ENCODE measurements around the gene LAGE3. TPM values are rescaled to one million over a fixed set of nuclear protein-coding genes. Genes with fewer than 3 reads are reported as not detected.

Gene LAGE3
- total and polyA plus RNA-seq, 2 of the 8 experiments (the other 6 are each of a cell fraction or from before 2014, with no cell fraction given): 44.5 to 102 TPM

DNA sequence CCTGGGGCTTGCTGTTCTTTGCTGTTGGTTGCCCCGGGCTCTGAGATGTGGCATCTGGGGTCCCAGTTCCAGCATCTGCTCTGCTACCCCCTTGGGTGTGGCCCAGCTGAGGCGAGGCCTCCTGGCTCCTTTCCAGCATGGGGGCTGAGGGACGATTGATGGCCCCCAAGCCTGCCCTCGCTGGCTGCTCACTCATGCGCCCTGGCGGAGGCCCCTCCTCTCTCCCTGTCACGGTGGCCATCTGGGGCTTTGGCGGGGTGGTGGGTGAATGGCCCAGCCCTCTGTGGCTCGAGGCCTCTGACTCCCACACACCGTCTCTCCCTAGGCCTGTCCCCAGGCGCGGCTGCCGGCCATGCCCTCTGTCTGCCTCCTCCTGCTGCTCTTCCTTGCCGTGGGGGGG lies 19.2 kb downstream of the LAGE3 start (continued):
- TF ChIP-seq, protein P1, sequence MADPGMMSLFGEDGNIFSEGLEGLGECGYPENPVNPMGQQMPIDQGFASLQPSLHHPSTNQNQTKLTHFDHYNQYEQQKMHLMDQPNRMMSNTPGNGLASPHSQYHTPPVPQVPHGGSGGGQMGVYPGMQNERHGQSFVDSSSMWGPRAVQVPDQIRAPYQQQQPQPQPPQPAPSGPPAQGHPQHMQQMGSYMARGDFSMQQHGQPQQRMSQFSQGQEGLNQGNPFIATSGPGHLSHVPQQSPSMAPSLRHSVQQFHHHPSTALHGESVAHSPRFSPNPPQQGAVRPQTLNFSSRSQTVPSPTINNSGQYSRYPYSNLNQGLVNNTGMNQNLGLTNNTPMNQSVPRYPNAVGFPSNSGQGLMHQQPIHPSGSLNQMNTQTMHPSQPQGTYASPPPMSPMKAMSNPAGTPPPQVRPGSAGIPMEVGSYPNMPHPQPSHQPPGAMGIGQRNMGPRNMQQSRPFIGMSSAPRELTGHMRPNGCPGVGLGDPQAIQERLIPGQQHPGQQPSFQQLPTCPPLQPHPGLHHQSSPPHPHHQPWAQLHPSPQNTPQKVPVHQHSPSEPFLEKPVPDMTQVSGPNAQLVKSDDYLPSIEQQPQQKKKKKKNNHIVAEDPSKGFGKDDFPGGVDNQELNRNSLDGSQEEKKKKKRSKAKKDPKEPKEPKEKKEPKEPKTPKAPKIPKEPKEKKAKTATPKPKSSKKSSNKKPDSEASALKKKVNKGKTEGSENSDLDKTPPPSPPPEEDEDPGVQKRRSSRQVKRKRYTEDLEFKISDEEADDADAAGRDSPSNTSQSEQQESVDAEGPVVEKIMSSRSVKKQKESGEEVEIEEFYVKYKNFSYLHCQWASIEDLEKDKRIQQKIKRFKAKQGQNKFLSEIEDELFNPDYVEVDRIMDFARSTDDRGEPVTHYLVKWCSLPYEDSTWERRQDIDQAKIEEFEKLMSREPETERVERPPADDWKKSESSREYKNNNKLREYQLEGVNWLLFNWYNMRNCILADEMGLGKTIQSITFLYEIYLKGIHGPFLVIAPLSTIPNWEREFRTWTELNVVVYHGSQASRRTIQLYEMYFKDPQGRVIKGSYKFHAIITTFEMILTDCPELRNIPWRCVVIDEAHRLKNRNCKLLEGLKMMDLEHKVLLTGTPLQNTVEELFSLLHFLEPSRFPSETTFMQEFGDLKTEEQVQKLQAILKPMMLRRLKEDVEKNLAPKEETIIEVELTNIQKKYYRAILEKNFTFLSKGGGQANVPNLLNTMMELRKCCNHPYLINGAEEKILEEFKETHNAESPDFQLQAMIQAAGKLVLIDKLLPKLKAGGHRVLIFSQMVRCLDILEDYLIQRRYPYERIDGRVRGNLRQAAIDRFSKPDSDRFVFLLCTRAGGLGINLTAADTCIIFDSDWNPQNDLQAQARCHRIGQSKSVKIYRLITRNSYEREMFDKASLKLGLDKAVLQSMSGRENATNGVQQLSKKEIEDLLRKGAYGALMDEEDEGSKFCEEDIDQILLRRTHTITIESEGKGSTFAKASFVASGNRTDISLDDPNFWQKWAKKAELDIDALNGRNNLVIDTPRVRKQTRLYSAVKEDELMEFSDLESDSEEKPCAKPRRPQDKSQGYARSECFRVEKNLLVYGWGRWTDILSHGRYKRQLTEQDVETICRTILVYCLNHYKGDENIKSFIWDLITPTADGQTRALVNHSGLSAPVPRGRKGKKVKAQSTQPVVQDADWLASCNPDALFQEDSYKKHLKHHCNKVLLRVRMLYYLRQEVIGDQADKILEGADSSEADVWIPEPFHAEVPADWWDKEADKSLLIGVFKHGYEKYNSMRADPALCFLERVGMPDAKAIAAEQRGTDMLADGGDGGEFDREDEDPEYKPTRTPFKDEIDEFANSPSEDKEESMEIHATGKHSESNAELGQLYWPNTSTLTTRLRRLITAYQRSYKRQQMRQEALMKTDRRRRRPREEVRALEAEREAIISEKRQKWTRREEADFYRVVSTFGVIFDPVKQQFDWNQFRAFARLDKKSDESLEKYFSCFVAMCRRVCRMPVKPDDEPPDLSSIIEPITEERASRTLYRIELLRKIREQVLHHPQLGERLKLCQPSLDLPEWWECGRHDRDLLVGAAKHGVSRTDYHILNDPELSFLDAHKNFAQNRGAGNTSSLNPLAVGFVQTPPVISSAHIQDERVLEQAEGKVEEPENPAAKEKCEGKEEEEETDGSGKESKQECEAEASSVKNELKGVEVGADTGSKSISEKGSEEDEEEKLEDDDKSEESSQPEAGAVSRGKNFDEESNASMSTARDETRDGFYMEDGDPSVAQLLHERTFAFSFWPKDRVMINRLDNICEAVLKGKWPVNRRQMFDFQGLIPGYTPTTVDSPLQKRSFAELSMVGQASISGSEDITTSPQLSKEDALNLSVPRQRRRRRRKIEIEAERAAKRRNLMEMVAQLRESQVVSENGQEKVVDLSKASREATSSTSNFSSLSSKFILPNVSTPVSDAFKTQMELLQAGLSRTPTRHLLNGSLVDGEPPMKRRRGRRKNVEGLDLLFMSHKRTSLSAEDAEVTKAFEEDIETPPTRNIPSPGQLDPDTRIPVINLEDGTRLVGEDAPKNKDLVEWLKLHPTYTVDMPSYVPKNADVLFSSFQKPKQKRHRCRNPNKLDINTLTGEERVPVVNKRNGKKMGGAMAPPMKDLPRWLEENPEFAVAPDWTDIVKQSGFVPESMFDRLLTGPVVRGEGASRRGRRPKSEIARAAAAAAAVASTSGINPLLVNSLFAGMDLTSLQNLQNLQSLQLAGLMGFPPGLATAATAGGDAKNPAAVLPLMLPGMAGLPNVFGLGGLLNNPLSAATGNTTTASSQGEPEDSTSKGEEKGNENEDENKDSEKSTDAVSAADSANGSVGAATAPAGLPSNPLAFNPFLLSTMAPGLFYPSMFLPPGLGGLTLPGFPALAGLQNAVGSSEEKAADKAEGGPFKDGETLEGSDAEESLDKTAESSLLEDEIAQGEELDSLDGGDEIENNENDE (IDR thresholded peaks at IDR 0.05; ENCODE audit: insufficient replicate concordance, low read length): no peak
- no peak for TF ChIP-seq SP1 (IDR thresholded peaks at IDR 0.05; ENCODE audit: low read depth, low read length)
- TF ChIP-seq CHD2 (IDR thresholded peaks at IDR 0.05; ENCODE audit: low read length): no peak
- no peak for TF ChIP-seq YY1 (IDR thresholded peaks at IDR 0.05; ENCODE audit: low read depth, low read length)
- TF ChIP-seq NANOG (IDR thresholded peaks at IDR 0.05; ENCODE audit: insufficient read depth, low read depth, low read length, poor library complexity, severe bottlenecking): no peak
- TF ChIP-seq, protein P2, sequence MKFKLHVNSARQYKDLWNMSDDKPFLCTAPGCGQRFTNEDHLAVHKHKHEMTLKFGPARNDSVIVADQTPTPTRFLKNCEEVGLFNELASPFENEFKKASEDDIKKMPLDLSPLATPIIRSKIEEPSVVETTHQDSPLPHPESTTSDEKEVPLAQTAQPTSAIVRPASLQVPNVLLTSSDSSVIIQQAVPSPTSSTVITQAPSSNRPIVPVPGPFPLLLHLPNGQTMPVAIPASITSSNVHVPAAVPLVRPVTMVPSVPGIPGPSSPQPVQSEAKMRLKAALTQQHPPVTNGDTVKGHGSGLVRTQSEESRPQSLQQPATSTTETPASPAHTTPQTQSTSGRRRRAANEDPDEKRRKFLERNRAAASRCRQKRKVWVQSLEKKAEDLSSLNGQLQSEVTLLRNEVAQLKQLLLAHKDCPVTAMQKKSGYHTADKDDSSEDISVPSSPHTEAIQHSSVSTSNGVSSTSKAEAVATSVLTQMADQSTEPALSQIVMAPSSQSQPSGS (IDR thresholded peaks at IDR 0.05; ENCODE audit: low read length): no peak
- TF ChIP-seq CBX8 (IDR thresholded peaks at IDR 0.05; ENCODE audit: borderline replicate concordance, low read depth, low read length): no peak
- no peak for TF ChIP-seq KDM1A (IDR thresholded peaks at IDR 0.05; ENCODE audit: borderline replicate concordance, low read length)
- TF ChIP-seq SRF (IDR thresholded peaks at IDR 0.05; ENCODE audit: low read depth, low read length): no peak
- no peak for TF ChIP-seq GABPA (IDR thresholded peaks at IDR 0.05; ENCODE audit: borderline replicate concordance, insufficient read depth, low read length)
- no peak for TF ChIP-seq SIX5 (IDR thresholded peaks at IDR 0.05; ENCODE audit: low read depth, low read length)
